Measurements from ENCODE around the gene BCL2. TPM values are rescaled to one million over a fixed set of nuclear protein-coding genes. Genes with fewer than 3 reads are reported as not detected.

Gene BCL2
- total RNA-seq, 2 donors from 2014 or later, result 14.8 to 38.4 TPM

DNA sequence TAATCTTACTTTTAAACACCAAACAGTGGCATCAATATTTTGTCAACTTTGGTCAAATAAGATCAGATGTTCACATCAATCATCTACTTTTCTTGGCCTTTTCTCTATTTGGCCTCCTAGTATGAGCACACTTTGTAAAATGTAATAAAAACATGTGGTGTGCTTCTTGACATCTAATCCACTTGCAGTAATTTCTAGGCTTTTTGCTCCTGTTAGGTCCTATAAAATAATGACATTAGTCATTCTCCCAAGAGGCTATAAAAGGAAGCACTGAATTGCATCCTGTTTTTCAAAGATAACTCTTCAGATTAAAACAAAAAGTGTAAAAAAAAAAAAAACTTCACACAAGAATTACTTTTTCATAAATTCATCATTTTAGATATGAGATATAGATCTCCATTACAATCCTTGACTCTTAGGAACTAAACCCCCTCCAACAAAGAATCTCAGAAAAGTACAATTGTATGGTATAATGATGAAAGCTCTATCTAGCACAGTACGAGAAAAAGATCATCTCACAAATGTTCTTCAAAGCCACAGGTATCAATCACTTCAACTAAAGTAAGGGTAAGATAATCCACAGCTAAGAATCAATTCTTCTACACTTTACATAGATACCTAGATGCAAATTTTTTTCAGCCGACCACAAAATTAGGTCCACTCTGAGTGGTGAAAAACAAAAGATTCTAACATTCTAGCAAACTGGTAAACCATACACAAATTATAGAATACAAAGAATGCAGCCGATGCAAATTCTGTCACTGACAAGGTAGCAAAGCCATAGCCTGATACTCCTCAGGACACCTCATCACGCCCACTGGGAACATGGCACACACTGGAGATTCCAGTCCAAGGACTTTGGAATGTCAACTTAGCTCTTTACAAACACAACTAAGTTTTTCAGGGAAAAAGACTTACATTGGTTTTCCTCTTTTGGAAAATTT, 2.7 kb downstream of the BCL2 start:
- 65% methylated on average over 4 of the region's 4 CpGs for WGBS
- no peak for DNase-seq (ENCODE audit: low spot score)
- peak overlapping the region; percentile 63 to 65 for H3K4me3 ChIP-seq
- H3K27me3 ChIP-seq (replicated peaks; ENCODE audit: insufficient read depth), result no peaks in the 10 kb centered on the region
- intact Hi-C loops (cut with DNase I), result loop anchor here (5.0 kb wide), 2 partner anchors 80 to 140 kb away; no protein-coding TSS in a partner anchor
- TF ChIP-seq POLR2A (IDR thresholded peaks at IDR 0.05) (no peak), POLR2AphosphoS5 (IDR thresholded peaks at IDR 0.05) (no peak)
- TF ChIP-seq, protein P1, sequence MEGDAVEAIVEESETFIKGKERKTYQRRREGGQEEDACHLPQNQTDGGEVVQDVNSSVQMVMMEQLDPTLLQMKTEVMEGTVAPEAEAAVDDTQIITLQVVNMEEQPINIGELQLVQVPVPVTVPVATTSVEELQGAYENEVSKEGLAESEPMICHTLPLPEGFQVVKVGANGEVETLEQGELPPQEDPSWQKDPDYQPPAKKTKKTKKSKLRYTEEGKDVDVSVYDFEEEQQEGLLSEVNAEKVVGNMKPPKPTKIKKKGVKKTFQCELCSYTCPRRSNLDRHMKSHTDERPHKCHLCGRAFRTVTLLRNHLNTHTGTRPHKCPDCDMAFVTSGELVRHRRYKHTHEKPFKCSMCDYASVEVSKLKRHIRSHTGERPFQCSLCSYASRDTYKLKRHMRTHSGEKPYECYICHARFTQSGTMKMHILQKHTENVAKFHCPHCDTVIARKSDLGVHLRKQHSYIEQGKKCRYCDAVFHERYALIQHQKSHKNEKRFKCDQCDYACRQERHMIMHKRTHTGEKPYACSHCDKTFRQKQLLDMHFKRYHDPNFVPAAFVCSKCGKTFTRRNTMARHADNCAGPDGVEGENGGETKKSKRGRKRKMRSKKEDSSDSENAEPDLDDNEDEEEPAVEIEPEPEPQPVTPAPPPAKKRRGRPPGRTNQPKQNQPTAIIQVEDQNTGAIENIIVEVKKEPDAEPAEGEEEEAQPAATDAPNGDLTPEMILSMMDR (IDR thresholded peaks at IDR 0.05), result no peak
- H3K27ac ChIP-seq, result peak overlapping the region; percentile 62 to 66
- no peaks in the 10 kb centered on the region for H3K36me3 ChIP-seq
- H3K9me3 ChIP-seq, result no peaks in the 10 kb centered on the region
- no peaks in the 10 kb centered on the region for H3K4me1 ChIP-seq (replicated peaks)

DNA sequence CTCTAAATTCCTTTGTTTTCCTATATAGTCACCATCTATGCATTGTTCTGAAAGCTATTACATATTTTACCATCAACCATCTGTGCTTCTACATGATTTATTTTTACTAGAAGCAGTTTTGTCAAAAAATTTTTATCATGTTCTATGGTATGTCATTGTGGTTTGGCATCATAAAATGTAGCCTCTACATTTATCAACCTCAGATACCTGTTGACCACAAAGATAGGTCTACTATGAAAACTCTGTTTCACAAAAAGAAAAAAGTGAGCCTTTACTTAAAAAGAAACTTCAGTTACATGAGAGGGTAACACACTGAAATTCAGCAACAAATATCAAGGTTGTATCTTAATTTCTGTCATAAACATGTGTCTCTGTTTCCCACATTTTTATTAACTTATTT, 3.7 kb downstream of the BCL2 start:
- H3K27ac ChIP-seq, result no peak overlapping the region
- H3K27me3 ChIP-seq (replicated peaks; ENCODE audit: insufficient read depth), result no peaks in the 10 kb centered on the region
- no peak for DNase-seq (ENCODE audit: low spot score)
- no peaks in the 10 kb centered on the region for H3K36me3 ChIP-seq
- TF ChIP-seq, protein P1 (IDR thresholded peaks at IDR 0.05), result no peak
- peak overlapping the region in 1 of 2 donors; percentile 5 for H3K4me3 ChIP-seq
- intact Hi-C loops (cut with DNase I), result loop anchor here (5.0 kb wide), 2 partner anchors 79 to 139 kb away; no protein-coding TSS in a partner anchor
- H3K4me1 ChIP-seq (replicated peaks), result no peaks in the 10 kb centered on the region
- no peaks in the 10 kb centered on the region for H3K9me3 ChIP-seq

DNA sequence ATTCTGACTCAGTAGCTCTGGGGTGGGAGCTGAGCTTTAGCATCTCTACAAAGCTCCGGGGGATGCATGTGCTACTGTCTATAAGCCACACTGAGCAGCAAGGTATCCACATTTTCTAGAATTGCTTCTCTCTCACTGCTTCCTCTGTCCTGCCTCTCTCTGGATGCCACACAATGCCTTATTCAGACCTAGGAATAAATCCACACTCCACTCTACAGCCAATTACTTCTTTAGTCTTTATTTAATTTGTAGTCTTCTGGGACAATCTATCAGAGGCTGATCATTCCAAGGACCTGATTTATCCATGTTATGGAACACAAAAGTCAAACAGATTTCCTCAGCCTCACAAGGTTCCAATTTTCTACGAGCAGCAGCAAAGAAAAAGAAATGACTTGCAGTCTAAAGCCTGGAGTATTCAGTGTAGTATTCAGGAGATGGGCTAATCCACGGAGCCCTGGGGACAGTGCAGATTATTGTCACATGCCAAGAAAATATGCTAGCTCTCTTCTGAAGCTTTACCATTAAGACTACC, 4.4 kb downstream of the BCL2 start:
- Histone ChIP-seq H3K4me3 (peak overlapping the region in 1 of 2 donors; percentile 5), H3K36me3 (no peaks in the 10 kb centered on the region), H3K27ac (no peak overlapping the region), H3K9me3 (no peaks in the 10 kb centered on the region), H3K27me3 (replicated peaks; ENCODE audit: insufficient read depth) (no peaks in the 10 kb centered on the region), H3K4me1 (replicated peaks) (no peaks in the 10 kb centered on the region)
- 54% methylated on average over 3 of the region's 3 CpGs for WGBS
- TF ChIP-seq POLR2AphosphoS5 (IDR thresholded peaks at IDR 0.05) (no peak), POLR2A (IDR thresholded peaks at IDR 0.05) (no peak)
- TF ChIP-seq, protein P1 (IDR thresholded peaks at IDR 0.05), result no peak
- DNase-seq (ENCODE audit: low spot score), result no peak
- intact Hi-C loops (cut with DNase I), result loop anchor here (5.0 kb wide), 2 partner anchors 78 to 138 kb away; no protein-coding TSS in a partner anchor

DNA sequence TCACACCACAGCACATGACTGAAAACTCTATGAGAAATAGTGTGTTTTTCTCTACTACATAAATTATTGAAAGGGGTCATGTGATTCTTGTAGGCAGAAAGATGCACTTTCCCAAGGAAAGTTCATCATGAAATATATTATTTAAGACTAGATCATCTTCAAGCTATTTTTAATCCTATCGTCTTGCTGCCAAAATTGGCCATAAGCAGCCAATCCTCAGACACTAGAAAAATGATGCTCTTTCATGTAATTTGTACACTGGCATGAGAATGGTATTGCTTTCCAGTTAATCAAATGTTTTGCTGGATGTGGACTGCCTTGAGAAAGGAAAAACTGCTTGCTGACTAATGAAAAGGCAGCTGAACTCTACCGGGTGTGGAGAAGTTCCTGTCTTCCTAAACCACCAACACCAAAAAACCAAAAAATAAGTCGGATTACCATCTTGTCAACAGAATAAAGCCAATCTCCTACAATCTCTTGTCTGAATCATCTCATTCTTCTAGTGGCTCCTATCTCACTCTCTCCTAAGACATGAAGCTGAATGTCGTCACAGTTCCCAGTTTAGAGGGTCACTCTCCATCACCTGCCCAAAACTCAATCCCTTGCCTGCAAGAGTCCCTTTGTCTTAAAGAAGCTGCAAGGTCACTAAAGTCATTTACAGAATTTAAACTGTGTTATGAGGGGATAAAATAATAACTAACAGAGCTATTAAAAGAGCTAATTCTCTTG, 5.3 kb downstream of the BCL2 start:
- intact Hi-C loops (cut with DNase I), result no loop called here
- DNase-seq (ENCODE audit: low spot score), result no peak
- TF ChIP-seq POLR2A (IDR thresholded peaks at IDR 0.05) (no peak), POLR2AphosphoS5 (IDR thresholded peaks at IDR 0.05) (no peak)
- TF ChIP-seq, protein P1 (IDR thresholded peaks at IDR 0.05), result no peak
- Histone ChIP-seq H3K36me3 (no peaks in the 10 kb centered on the region), H3K4me1 (replicated peaks) (no peaks in the 10 kb centered on the region), H3K27ac (no peak overlapping the region), H3K9me3 (no peaks in the 10 kb centered on the region), H3K4me3 (no peak overlapping the region), H3K27me3 (replicated peaks; ENCODE audit: insufficient read depth) (no peaks in the 10 kb centered on the region)
- 53% methylated on average over 4 of the region's 4 CpGs for WGBS

Data from prostate gland (tissue), 2 donors.